Osteoblast (primary cell): Measurements from ENCODE around the gene AGL. TPM values are rescaled to one million over a fixed set of nuclear protein-coding genes. Genes with fewer than 3 reads are reported as not detected.
"Not testable (repeated sequence)": the region's sequence is repeated elsewhere in the genome, so short reads cannot be mapped to it uniquely, and the experiment has no call there.

ENCODE experiments used
- DNase-seq: peaks from one replicate; pipeline ENCODE4 v3.0.0; 2011; ENCODE audit warnings: low spot score, mixed read lengths; ENCODE audit not compliant: insufficient read length; ENCODE audit errors: missing footprints
- H2AFZ ChIP-seq: 2 replicates; pipeline ENCODE4 v1.6.0; 2011; ENCODE audit warnings: mild to moderate bottlenecking, low read length
- H3K27ac ChIP-seq: 2 replicates; pipeline ENCODE4 v1.5.1; 2011; ENCODE audit warnings: mild to moderate bottlenecking, low read depth, low read length, moderate library complexity
- H3K27me3 ChIP-seq: 2 replicates; pipeline ENCODE4 v1.6.0; 2012; ENCODE audit warnings: mild to moderate bottlenecking, control low read depth, inconsistent platforms, low read length, moderate library complexity; ENCODE audit not compliant: insufficient read depth
- H3K36me3 ChIP-seq: 2 replicates; pipeline ENCODE4 v1.5.1; 2011; ENCODE audit warnings: mild to moderate bottlenecking, low read length, control low read depth, moderate library complexity; ENCODE audit not compliant: insufficient read depth
- H3K4me1 ChIP-seq: 2 replicates; pipeline ENCODE4 v1.5.1; 2011; ENCODE audit warnings: mild to moderate bottlenecking, low read length, control low read depth, moderate library complexity; ENCODE audit not compliant: insufficient read depth
- H3K4me2 ChIP-seq: 2 replicates; pipeline ENCODE4 v1.6.0; 2011; ENCODE audit warnings: mild to moderate bottlenecking, low read length; ENCODE audit not compliant: insufficient read depth
- H3K4me3 ChIP-seq: fragments of 200-600 bp; sonication (generic); 3 replicates; pipeline ENCODE4 v1.5.1; 2012; ENCODE audit warnings: mild to moderate bottlenecking, low read length, inconsistent platforms; ENCODE audit not compliant: insufficient read depth
- H3K79me2 ChIP-seq: 2 replicates; pipeline ENCODE4 v1.6.0; 2012; ENCODE audit warnings: mild to moderate bottlenecking, low read length, control low read depth, inconsistent platforms; ENCODE audit not compliant: insufficient read depth
- H3K9me3 ChIP-seq: 2 replicates; pipeline ENCODE4 v1.5.1; 2011; ENCODE audit warnings: low read depth, low read length, control low read depth
- H4K20me1 ChIP-seq: 2 replicates; pipeline ENCODE4 v1.6.0; 2012; ENCODE audit warnings: mild to moderate bottlenecking, low read length, control low read depth; ENCODE audit not compliant: insufficient read depth
- small RNA-seq: library from RNA; depleted of rRNA; stranded (forward); fragments of <200 nt; gene quantifications from one replicate; pipeline ENCODE3, GENCODE V24; 2012
- total RNA-seq: library from RNA; depleted of rRNA; stranded (reverse); fragments of >200 nt; gene quantifications from 2 replicates; pipeline ENCODE4 v1.2.3, GENCODE V29; 2012
- TF ChIP-seq, protein P1 (sequence below): IDR thresholded peaks from 2 replicates; pipeline ENCODE4 v1.5.1; 2011; ENCODE audit warnings: mild to moderate bottlenecking, low read depth, low read length, moderate library complexity; ENCODE audit errors: extremely low read depth

AGL gene
- total RNA-seq, 1 donor = 17.7 TPM

DNA sequence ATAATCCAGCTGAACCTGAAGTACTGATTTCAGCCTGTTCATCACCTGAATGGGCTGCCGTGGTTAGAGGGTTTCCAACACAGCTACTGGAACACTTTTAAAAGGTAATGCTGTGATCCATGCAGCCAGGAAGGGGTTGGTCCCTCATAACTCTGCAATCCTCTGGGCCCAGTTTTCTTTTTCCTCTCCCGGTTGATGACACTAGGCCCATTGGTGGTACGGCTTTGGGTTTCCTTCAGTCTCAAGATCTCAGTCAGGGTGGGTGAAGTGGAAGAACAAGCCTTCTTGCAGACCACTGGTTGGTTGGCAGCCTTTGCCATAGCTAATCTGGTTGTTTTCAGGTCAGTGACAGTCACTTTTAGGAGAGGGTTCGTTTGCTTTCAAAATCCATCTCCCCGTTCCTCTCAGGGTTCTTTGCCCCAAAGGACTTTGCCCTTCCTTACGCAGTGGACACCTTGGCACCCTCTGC lies 119.1 kb downstream of the AGL start:
- Histone ChIP-seq H3K27ac (peak overlapping the region; percentile 80), H2AFZ (peak overlapping the region; percentile 100), H3K9me3 (no peaks in the 10 kb centered on the region), H4K20me1 (no peaks in the 10 kb centered on the region), H3K4me2 (peak overlapping the region; percentile 90), H3K4me3 (peak overlapping the region; percentile 94), H3K27me3 (no peaks in the 10 kb centered on the region), H3K79me2 (peaks cover 33% of the 10 kb centered on the region), H3K36me3 (no peaks in the 10 kb centered on the region), H3K4me1 (peaks cover 12% of the 10 kb centered on the region)
- TF ChIP-seq, protein P1, sequence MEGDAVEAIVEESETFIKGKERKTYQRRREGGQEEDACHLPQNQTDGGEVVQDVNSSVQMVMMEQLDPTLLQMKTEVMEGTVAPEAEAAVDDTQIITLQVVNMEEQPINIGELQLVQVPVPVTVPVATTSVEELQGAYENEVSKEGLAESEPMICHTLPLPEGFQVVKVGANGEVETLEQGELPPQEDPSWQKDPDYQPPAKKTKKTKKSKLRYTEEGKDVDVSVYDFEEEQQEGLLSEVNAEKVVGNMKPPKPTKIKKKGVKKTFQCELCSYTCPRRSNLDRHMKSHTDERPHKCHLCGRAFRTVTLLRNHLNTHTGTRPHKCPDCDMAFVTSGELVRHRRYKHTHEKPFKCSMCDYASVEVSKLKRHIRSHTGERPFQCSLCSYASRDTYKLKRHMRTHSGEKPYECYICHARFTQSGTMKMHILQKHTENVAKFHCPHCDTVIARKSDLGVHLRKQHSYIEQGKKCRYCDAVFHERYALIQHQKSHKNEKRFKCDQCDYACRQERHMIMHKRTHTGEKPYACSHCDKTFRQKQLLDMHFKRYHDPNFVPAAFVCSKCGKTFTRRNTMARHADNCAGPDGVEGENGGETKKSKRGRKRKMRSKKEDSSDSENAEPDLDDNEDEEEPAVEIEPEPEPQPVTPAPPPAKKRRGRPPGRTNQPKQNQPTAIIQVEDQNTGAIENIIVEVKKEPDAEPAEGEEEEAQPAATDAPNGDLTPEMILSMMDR = no peak
- DNase-seq = peak; percentile 44

DNA sequence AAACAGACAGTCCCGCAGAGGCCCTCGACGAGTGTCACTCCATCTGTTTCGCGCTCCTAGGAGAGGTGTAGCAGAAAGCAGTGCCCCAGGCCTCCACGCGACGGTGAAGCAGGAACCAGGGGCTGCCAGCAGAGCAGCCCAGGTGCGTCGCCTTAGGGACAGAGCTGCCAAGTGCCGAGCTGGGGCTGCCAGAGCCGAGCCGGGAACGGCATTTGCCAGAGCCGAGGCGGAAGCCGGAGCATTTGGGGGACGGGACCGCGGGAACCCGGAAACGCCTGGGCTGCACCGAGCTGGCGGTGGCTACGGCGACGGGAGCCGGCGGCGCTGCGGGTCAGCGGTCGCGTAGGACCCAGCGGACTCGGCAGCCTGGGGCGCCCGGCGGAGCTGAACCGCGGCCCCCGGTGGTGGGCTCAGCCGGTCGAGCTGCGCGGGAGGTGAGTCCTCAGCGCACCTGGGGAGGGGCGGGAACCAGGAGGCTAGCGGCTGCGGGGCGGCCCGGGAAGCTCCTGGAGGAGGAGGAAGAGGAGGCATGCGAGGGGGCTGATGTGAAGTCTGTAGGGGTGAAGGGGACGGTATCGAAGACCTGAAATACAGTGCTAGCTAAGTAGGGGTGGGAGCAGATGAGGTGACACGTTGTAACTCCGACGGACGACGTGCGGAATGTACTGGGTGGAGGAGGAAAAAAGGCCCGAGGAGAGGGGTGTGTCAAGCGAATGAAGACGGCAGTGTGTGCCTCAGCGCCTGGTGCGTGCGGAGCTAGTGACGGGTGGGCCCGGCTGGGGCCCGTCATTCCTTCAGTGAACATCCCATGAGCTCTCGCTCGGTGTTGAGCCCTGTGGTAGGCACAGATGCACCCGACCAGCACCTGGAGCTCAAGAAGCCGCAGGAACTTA lies 119.8 kb downstream of the AGL start, which contains the start of gene SLC35A3:
Gene SLC35A3, plus strand, starts transcription at position 268 of the 893 bp plus-strand sequence. CDS start 23,559 bp downstream, outside the sequence.
- Histone ChIP-seq H2AFZ (peak within 1 kb of the TSS; percentile 100), H3K9me3 (no peaks in the 10 kb centered on the region), H3K36me3 (peaks cover 3% of the 10 kb centered on the region), H3K4me1 (peaks cover 12% of the 10 kb centered on the region), H4K20me1 (no peaks in the 10 kb centered on the region), H3K4me2 (peak within 1 kb of the TSS; percentile 90), H3K27ac (peak within 1 kb of the TSS; percentile 80), H3K27me3 (no peaks in the 10 kb centered on the region), H3K79me2 (peaks cover 38% of the 10 kb centered on the region), H3K4me3 (peak within 1 kb of the TSS; percentile 94)
- peak; percentile 95 for DNase-seq
- TF ChIP-seq, protein P1 = no peak

DNA sequence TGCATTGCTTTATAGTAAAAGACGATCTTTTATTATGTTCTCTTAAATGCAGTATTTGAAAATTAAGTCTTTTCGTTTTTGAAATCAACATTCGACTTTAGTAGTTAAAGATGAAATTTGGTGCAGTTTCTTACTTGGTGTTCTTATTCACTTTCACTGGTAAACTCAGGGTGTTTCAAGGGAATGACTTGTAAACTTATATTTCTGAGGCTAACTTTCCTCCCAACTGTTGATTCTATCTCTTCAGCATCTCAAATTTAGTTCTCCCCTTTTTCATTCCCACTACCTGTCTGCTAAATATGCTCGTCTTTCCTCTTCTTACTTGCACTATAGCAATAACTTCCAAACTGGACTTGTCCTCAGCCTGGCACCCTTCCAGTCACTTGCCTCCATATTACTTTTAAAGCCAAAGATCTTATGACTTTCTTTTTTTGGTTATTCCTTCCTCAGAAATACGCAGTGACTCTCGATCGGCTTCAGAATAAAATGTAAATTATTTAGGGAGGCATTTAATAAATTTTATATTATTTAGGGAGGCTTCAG lies 120.6 kb downstream of the AGL start:
- Histone ChIP-seq H2AFZ (peak overlapping the region; percentile 100), H3K27ac (peak overlapping the region; percentile 80)

DNA sequence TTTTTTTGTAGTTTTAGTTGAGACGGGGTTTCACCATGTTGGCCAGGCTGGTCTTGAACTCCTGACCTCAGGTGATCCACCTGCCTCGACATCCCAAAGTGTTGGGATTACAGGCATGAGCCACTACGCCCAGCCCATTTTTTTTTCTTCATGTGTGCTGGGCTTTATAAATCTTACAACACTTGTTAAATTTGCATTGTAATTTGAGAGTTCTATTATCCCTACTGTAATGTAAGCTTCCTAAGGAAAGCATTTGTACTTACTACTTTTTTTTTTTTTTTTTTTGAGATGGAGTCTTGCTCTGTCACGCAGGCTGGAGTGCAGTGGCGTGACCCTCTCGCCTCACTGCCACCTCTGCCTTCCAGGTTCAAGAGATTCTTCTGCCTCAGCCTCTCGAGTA lies 121.9 kb downstream of the AGL start:
- H3K79me2 ChIP-seq = peaks cover 44% of the 10 kb centered on the region
- H3K4me1 ChIP-seq = peaks cover 12% of the 10 kb centered on the region
- not testable (repeated sequence) for H3K4me3 ChIP-seq, H3K4me2 ChIP-seq, H3K9me3 ChIP-seq, H3K27me3 ChIP-seq, H4K20me1 ChIP-seq, H2AFZ ChIP-seq, H3K27ac ChIP-seq, DNase-seq
- peaks cover 16% of the 10 kb centered on the region for H3K36me3 ChIP-seq

More for the DNA sequence above, 120.6 kb downstream of the AGL start:
- H3K79me2 ChIP-seq = peaks cover 42% of the 10 kb centered on the region
- DNase-seq = peak; percentile 32
- peak overlapping the region; percentile 90 for H3K4me2 ChIP-seq
- TF ChIP-seq, protein P1 = no peak
- H3K9me3 ChIP-seq = no peaks in the 10 kb centered on the region
- H3K4me1 ChIP-seq = peaks cover 12% of the 10 kb centered on the region
- peaks cover 8% of the 10 kb centered on the region for H3K36me3 ChIP-seq
- H3K27me3 ChIP-seq = no peaks in the 10 kb centered on the region
- H4K20me1 ChIP-seq = no peaks in the 10 kb centered on the region
- peak overlapping the region; percentile 94 for H3K4me3 ChIP-seq

Small RNA genes lying within 50 kb of the gene (small RNA-seq; reads per million reads assigned to genes)
- gene AC096949.1 = not detected

Other genes starting within 250 kb of the AGL start
- 2.5 and 5.6 TPM in 2 replicates for gene PALMD, start 204.2 kb upstream of the AGL start, total RNA-seq
- gene FRRS1, start 83.7 kb upstream of the AGL start, total RNA-seq = 23.2 and 28.9 TPM in 2 replicates
- gene SLC35A3, start 119.6 kb downstream of the AGL start, total RNA-seq = 24.6 and 28.3 TPM in 2 replicates